Measurements from ENCODE around the gene CCDC154. TPM values are rescaled to one million over a fixed set of nuclear protein-coding genes. Genes with fewer than 3 reads are reported as not detected.

CCDC154 gene
- total and polyA plus RNA-seq, 5 donors, result 0.39 to 1.8 (median 0.57) TPM

DNA sequence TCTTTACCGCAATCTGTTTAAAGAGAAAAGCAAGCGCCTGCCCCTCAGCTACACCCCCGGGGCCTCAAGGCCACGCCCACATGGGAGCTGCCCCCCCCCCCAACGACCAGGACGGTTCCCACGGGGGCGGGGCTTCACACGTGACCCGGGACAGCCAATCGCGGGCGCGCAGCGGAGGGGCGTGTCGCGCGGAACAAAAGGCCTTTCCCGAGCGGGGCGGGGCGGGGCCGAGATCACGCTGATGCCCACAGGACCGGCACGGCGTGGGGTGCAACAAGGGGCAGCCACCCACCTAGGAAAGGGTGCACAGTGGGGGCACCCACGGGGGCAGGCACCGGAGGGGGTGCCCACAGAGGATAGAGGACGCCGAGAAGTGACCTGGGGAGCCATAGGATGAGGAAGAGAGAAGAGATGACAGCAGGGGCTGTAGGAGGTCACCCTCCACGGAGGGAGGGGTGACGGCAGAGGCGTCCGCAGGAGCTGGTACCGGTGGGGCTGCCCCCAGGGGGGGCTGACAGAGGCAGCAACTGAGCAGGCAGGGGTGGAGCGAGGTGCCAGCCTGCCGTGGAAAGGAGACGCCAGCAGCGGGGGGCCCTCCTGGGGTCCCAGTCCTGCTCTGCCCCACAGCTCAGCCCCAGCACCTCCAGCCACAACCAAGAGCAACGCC is 36.1 kb downstream of the CCDC154 start:
- peak overlapping the region; percentile 5 for H3K4me3 ChIP-seq (ENCODE audit: low read length)
- intact Hi-C loops (cut with DNase I), result no loop called here
- peak; percentile 97 to 99 (median 98) for DNase-seq
- no peak overlapping the region for H3K27ac ChIP-seq (ENCODE audit: low read length)
- no peaks in the 10 kb centered on the region for H3K4me1 ChIP-seq (ENCODE audit: control insufficient read depth, insufficient read depth, low read length)
- no peaks in the 10 kb centered on the region for H3K9me3 ChIP-seq (ENCODE audit: control insufficient read depth, low read length)
- peak; percentile 96 to 97 for ATAC-seq
- H3K27me3 ChIP-seq (ENCODE audit: control insufficient read depth, insufficient read depth), result no peaks in the 10 kb centered on the region
- 3% methylated on average over 42 of the region's 42 CpGs for WGBS

DNA sequence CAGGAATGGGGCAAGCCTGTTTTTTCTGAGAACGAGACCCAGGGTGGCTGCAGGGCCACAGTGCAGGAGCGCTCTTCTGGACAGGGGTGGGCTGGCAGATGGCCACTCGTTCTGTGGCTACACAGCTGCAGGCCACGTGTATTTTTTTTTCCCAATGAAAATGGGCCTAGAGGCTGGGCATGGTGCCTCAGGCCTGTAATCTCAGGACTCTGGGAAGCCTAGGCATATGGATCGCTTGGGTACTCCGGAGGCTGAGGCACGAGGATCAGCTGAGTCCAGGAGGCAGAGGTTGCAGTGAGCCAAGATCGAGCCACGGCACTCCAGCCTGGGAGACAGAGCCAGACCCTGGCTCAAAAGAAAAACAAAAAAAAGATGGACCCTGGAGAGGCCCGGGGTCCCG is 36.6 kb downstream of the CCDC154 start:
- no peaks in the 10 kb centered on the region for H3K9me3 ChIP-seq (ENCODE audit: control insufficient read depth, low read length)
- no peak overlapping the region for H3K4me3 ChIP-seq (ENCODE audit: low read length)
- intact Hi-C loops (cut with DNase I), result no loop called here
- no peaks in the 10 kb centered on the region for H3K4me1 ChIP-seq (ENCODE audit: control insufficient read depth, insufficient read depth, low read length)
- peak in 2 of 3 donors; percentile 49 to 73 for DNase-seq
- H3K27me3 ChIP-seq (ENCODE audit: control insufficient read depth, insufficient read depth), result no peaks in the 10 kb centered on the region
- 25% methylated on average over 11 of the region's 11 CpGs for WGBS
- ATAC-seq, result peak; percentile 4 to 35
- no peak overlapping the region for H3K27ac ChIP-seq (ENCODE audit: low read length)

DNA sequence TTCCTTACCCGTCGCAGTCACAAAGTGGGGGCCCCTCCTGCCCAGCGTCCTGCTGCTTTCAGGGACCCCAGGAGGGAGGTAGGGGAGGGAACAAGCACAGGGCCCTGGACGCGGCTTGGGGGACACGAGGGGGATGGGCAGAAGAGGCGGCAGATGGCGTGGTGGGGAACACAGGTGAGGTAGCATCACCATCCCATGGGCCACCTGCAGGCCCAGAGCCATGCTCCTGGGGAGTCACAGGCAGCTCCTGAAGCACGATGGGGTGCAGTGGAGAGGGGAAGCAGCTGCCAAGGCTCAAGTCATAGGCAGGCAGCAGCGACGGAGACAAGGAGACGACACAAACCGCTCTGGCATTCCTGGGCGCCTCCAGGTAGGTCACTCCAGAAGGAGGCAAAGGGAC is 40.6 kb downstream of the CCDC154 start:
- WGBS, result 93% methylated on average over 14 of the region's 14 CpGs
- ATAC-seq (no peak), DNase-seq (no peak)
- intact Hi-C loops (cut with DNase I), result no loop called here
- no peaks in the 10 kb centered on the region for H3K27me3 ChIP-seq (ENCODE audit: control insufficient read depth, insufficient read depth)
- H3K4me1 ChIP-seq (ENCODE audit: control insufficient read depth, insufficient read depth, low read length), result no peaks in the 10 kb centered on the region
- H3K27ac ChIP-seq (ENCODE audit: low read length), result no peak overlapping the region
- H3K4me3 ChIP-seq (ENCODE audit: low read length), result no peak overlapping the region
- no peaks in the 10 kb centered on the region for H3K9me3 ChIP-seq (ENCODE audit: control insufficient read depth, low read length)

DNA sequence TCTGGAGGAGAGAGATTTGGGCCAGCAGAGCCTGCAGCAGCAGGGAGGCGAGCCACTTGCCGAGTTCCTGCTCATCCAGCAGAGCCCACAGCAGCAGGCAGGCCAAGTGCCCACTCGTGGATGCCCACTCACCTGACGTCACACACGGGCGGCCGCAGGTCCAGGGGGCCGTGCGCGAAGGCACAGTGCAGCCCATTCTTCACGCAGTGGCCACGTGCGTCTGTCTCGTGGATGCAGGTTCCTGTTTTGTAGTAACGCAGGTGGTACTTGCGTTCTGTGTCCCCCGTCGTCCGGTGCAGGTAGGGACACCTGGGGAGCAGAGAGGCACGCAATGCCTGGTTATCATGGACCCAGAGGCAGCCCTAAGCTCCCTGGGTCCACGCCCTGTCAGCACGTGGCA is 41.3 kb downstream of the CCDC154 start:
- Histone ChIP-seq H3K27me3 (ENCODE audit: control insufficient read depth, insufficient read depth) (no peaks in the 10 kb centered on the region), H3K4me1 (ENCODE audit: control insufficient read depth, insufficient read depth, low read length) (no peaks in the 10 kb centered on the region), H3K4me3 (ENCODE audit: low read length) (no peak overlapping the region), H3K9me3 (ENCODE audit: control insufficient read depth, low read length) (no peaks in the 10 kb centered on the region), H3K27ac (ENCODE audit: low read length) (no peak overlapping the region)
- WGBS, result 94% methylated on average over 22 of the region's 22 CpGs
- intact Hi-C loops (cut with DNase I), result no loop called here
- DNase-seq (no peak), ATAC-seq (no peak)

DNA sequence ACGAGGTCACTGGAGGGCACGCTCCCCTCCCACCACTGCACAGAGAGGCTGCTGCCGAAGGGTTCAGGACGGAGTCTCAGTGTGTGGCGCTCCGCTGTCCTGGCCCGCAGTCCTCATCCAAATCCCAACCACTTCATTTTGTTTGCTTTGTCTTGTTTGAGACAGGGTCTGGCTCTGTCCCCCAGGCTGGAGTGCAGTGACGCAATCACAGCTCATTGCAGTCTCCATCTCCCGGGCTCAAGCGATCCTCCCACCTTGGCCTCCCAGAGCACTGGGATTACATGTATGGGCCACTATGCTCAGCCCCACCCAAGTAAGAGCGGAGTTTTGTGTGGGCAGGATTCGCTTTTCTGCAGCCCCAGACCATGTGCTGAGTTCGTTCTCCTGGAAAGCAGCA is 42.6 kb downstream of the CCDC154 start:
- Histone ChIP-seq H3K4me3 (ENCODE audit: low read length) (no peak overlapping the region), H3K27me3 (ENCODE audit: control insufficient read depth, insufficient read depth) (no peaks in the 10 kb centered on the region), H3K27ac (ENCODE audit: low read length) (no peak overlapping the region), H3K9me3 (ENCODE audit: control insufficient read depth, low read length) (no peaks in the 10 kb centered on the region), H3K4me1 (ENCODE audit: control insufficient read depth, insufficient read depth, low read length) (no peaks in the 10 kb centered on the region)
- intact Hi-C loops (cut with DNase I), result no loop called here
- DNase-seq (no peak), ATAC-seq (no peak)
- 93% methylated on average over 13 of the region's 13 CpGs for WGBS

DNA sequence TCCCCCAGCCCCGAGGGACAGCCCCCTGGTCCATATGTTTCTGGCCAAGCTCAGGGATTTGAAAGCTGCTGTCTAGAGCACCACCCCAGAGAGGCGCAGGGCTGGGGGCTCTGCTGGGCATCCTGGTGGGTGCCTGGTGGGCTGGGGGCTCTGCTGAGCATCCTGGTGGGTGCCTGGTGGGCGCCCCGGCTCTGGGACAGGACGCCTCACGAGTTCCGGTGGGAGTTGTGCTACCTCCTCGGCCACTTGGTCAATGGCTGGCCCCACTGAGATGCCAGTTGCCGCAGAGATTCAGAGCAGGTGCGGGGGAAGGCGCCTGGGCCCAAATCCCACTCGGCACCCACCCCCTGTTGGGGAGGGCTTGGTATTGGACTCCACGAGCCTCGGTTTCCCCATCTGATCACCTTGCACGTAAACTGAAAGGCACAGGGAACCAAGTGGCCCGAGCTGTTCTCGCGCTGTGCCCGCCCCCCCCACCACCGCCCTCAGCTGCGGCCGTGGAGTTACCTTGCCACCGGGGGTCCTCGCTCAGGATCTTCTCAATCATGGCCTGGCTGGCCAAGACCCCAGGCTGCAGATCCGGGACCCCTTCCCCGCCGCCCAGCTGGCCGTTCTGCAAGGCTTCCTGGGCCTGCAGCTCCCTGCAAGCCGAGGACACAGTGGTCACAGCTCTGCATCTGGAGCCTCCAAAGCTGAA is 43.1 kb downstream of the CCDC154 start:
- Histone ChIP-seq H3K4me3 (ENCODE audit: low read length) (no peak overlapping the region), H3K27me3 (ENCODE audit: control insufficient read depth, insufficient read depth) (no peaks in the 10 kb centered on the region), H3K9me3 (ENCODE audit: control insufficient read depth, low read length) (no peaks in the 10 kb centered on the region), H3K4me1 (ENCODE audit: control insufficient read depth, insufficient read depth, low read length) (no peaks in the 10 kb centered on the region), H3K27ac (ENCODE audit: low read length) (no peak overlapping the region)
- no peak for ATAC-seq
- DNase-seq, result no peak
- WGBS, result 90% methylated on average over 29 of the region's 29 CpGs
- intact Hi-C loops (cut with DNase I), result no loop called here

DNA sequence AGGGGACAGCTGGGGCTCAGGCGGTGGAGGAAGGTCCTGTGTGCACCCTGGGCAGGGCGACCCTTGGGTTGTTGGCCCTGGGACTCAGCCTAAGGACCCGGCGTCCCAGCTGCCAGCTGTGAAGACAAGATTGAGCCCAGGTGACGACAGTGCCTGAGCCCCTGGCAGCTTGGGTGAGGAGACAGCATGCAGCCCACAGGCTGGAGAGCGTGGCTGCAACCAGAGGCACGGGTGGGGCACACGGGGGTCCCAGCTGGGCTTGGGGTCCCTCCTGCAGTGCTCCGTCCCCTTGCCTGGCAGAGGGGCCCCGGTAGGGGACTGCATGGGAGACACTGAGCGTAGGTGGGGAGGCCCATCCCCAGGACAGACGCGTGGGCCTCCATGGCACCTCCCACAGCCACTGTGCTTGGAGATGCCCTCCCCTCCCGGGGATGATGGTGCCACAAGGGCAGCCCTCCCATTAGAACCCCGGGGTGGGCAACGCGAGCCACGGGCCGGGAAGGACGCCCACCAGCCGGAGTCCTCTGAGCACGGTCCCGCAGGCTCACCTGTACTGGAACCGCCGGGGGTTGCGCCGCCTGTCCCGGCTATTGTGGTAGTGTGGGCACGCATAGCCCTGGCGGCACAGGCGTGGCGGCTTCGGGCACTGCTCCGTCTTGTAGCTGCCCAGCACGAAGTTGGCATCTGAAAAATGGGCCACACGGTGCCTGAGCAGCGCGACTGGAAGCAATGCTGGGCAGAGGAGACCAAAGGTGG is 45.4 kb downstream of the CCDC154 start:
- 95% methylated on average over 38 of the region's 38 CpGs for WGBS
- intact Hi-C loops (cut with DNase I), result loop anchor here in 1 of 4 donors (10.0 kb wide), 1 partner anchor 64 kb away; the partner anchor contains the start of gene BAIAP3
- Histone ChIP-seq H3K27me3 (ENCODE audit: control insufficient read depth, insufficient read depth) (no peaks in the 10 kb centered on the region), H3K4me1 (ENCODE audit: control insufficient read depth, insufficient read depth, low read length) (no peaks in the 10 kb centered on the region), H3K4me3 (ENCODE audit: low read length) (no peak overlapping the region), H3K9me3 (ENCODE audit: control insufficient read depth, low read length) (no peaks in the 10 kb centered on the region), H3K27ac (ENCODE audit: low read length) (no peak overlapping the region)
- ATAC-seq (peak; percentile 10 to 31), DNase-seq (no peak)

DNA sequence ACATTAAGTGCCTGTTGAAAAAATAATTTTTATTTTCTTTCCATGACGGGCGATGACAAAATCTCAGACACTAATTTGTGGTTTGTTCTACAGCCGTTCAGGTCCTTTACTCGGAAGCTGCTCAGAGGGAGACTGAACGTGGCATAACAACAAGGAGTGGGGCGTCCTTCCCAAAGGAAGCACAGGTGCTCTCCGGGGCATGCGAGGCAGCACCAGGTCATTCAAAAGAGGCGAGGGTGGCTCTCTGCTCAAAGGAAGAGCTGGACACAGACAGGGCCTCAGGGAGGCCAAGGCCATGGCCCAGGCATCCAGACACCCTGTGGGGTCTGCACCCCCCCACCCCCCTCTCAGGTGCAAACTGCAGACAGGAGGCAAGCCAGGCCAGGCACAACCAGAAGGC is 46.0 kb downstream of the CCDC154 start:
- WGBS, result 94% methylated on average over 9 of the region's 9 CpGs

DNA sequence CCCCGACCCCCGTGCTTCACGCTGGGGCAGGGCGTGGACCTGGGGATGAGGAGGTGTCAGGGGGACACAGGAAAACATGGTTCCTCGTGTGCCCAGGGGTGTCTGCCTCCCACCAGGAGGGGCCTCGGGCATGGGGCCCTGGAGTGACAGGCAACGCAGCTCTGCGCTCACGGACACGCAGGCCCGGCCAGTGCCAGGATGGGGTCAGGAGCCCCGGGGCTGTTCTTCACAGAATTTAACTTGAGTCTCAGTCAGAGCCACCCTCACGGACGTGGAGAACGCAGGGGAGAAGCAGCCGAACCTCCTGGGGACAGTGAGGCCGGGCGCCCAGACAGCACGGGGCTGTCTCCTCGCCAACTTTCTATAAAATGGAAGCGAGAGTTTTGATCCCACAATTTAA is 46.6 kb downstream of the CCDC154 start:
- DNase-seq (no peak), ATAC-seq (no peak)
- Histone ChIP-seq H3K9me3 (ENCODE audit: control insufficient read depth, low read length) (no peaks in the 10 kb centered on the region), H3K27ac (ENCODE audit: low read length) (no peak overlapping the region), H3K4me1 (ENCODE audit: control insufficient read depth, insufficient read depth, low read length) (no peaks in the 10 kb centered on the region), H3K27me3 (ENCODE audit: control insufficient read depth, insufficient read depth) (no peaks in the 10 kb centered on the region), H3K4me3 (ENCODE audit: low read length) (no peak overlapping the region)
- WGBS, result 91% methylated on average over 21 of the region's 21 CpGs
- intact Hi-C loops (cut with DNase I), result loop anchor here in 1 of 4 donors (10.0 kb wide), 1 partner anchor 63 kb away; the partner anchor contains the start of gene BAIAP3

More for the DNA sequence above, 46.0 kb downstream of the CCDC154 start:
- H3K27ac ChIP-seq (ENCODE audit: low read length), result no peak overlapping the region
- ATAC-seq (no peak), DNase-seq (no peak)
- intact Hi-C loops (cut with DNase I), result loop anchor here in 1 of 4 donors (10.0 kb wide), 1 partner anchor 64 kb away; the partner anchor contains the start of gene BAIAP3
- no peaks in the 10 kb centered on the region for H3K27me3 ChIP-seq (ENCODE audit: control insufficient read depth, insufficient read depth)
- no peaks in the 10 kb centered on the region for H3K9me3 ChIP-seq (ENCODE audit: control insufficient read depth, low read length)
- H3K4me1 ChIP-seq (ENCODE audit: control insufficient read depth, insufficient read depth, low read length), result no peaks in the 10 kb centered on the region
- H3K4me3 ChIP-seq (ENCODE audit: low read length), result no peak overlapping the region

DNA sequence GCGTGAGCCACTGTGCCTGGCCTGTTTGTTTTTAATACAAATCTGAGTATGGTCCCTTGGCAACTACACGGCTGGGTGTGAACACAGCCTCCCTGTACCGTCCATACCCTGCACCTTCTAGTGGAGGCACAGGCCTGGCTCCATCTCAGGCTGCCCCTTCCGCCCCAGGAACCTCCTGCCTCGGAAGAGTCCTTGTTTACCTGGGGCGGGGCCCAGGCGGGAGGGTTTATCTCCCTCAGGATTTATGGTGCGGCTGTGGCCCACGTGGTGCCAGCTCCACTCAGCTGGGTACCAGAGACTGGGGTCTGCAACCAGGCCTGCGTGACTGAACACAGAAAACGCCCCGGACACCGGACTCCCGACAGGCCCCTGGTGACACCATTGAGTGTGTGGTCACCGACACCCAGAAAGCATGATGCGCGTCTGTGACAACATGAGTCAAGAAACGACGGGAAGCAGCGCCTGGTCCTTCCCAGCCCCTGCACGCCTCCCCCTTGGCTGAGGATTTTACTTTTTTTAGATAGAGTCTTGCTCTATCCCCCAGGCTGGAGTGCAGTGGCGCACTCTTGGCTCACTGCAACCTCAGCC is 48.8 kb downstream of the CCDC154 start:
- 92% methylated on average over 22 of the region's 22 CpGs for WGBS
- intact Hi-C loops (cut with DNase I), result loop anchor here in 1 of 4 donors (10.0 kb wide), 1 partner anchor 61 kb away; the partner anchor contains the start of gene BAIAP3
- Histone ChIP-seq H3K4me3 (ENCODE audit: low read length) (no peak overlapping the region), H3K27ac (ENCODE audit: low read length) (no peak overlapping the region), H3K4me1 (ENCODE audit: control insufficient read depth, insufficient read depth, low read length) (no peaks in the 10 kb centered on the region), H3K27me3 (ENCODE audit: control insufficient read depth, insufficient read depth) (no peaks in the 10 kb centered on the region), H3K9me3 (ENCODE audit: control insufficient read depth, low read length) (no peaks in the 10 kb centered on the region)
- no peak for ATAC-seq
- no peak for DNase-seq
